GM20000 (cell line): Measurements from ENCODE around the gene ZFHX3.

Experiments used
- DNase-seq: peaks from one replicate; pipeline ENCODE4 v3.0.0; 2012; ENCODE audit warnings: low spot score
- CTCF ChIP-seq: IDR thresholded peaks from 2 replicates; pipeline ENCODE4 v1.5.1; 2012; ENCODE audit warnings: mild to moderate bottlenecking, control low read depth; ENCODE audit errors: extremely low read depth, missing control alignments

The ZFHX3 gene

GRCh38 chr16:72961115-72961832, 86.7 kb downstream of the ZFHX3 start:
- DNase-seq, result no peak
- TF ChIP-seq CTCF, result no peak

- no peak for TF ChIP-seq CTCF
- DNase-seq, result no peak
These were observed 87.8 kb downstream of the ZFHX3 start for GRCh38 chr16:72960101-72960500.

- TF ChIP-seq CTCF, result no peak
- no peak for DNase-seq
These were observed 88.5 kb downstream of the ZFHX3 start for GRCh38 chr16:72959301-72959996.

GRCh38 chr16:72958522-72959076, 89.3 kb downstream of the ZFHX3 start:
- TF ChIP-seq CTCF, result no peak

GRCh38 chr16:72957303-72958277, 90.3 kb downstream of the ZFHX3 start:
- no peak for TF ChIP-seq CTCF
- DNase-seq, result peak; percentile 42

More at GRCh38 chr16:72958522-72959076, 89.3 kb downstream of the ZFHX3 start:
- no peak for DNase-seq

GRCh38 chr16:72956124-72957064, 91.5 kb downstream of the ZFHX3 start:
- no peak for DNase-seq
- no peak for TF ChIP-seq CTCF
